NCI-H2196 (cell line): ENCODE results near the gene ITSN1.
"Not testable (repeated sequence)": the region's sequence is repeated elsewhere in the genome, so short reads cannot be mapped to it uniquely, and the experiment has no call there.

ENCODE experiments used
- DNase-seq: peaks from one replicate; lab custom pipeline; 2025; ENCODE audit not compliant: unreplicated experiment; lab: John Stamatoyannopoulos, UW

Gene ITSN1

GRCh38 chr21:33642027-33642895, at the start of gene ITSN1:
Gene ITSN1 (plus strand): TSS chr21:33642501. CDS start chr21:33718829, 76,328 bp downstream.
- DNase-seq, result peak; percentile 98

- DNase-seq, result no peak
These were observed 44.2 kb upstream of the ITSN1 start for GRCh38 chr21:33598051-33598450.

GRCh38 chr21:33608559-33608958, 33.7 kb upstream of the ITSN1 start:
- DNase-seq, result no peak

- DNase-seq, result no peak
These were observed 31.1 kb upstream of the ITSN1 start for GRCh38 chr21:33611006-33611744.

GRCh38 chr21:33617565-33617964, 24.7 kb upstream of the ITSN1 start:
- not testable (repeated sequence) for DNase-seq

GRCh38 chr21:33618407-33618806, 23.9 kb upstream of the ITSN1 start:
- DNase-seq, result no peak

- DNase-seq, result no peak
These were observed 22.6 kb upstream of the ITSN1 start for GRCh38 chr21:33619726-33620125.

GRCh38 chr21:33622253-33622652, 20.0 kb upstream of the ITSN1 start:
- no peak for DNase-seq

GRCh38 chr21:33626151-33626550, 16.1 kb upstream of the ITSN1 start:
- DNase-seq, result not testable (repeated sequence)

- no peak for DNase-seq
These were observed 8.0 kb upstream of the ITSN1 start for GRCh38 chr21:33634254-33634653.

- no peak for DNase-seq
These were observed 1.5 kb upstream of the ITSN1 start for GRCh38 chr21:33640697-33641351.

- peak; percentile 99 for DNase-seq
These were observed 812 bp upstream of the ITSN1 start, which contains the start of gene CRYZL1 for GRCh38 chr21:33641352-33642026. Gene CRYZL1 (minus strand): TSS chr21:33641741. CDS start chr21:33631551, 10,190 bp downstream.

- no peak for DNase-seq
These were observed 776 bp downstream of the ITSN1 start for GRCh38 chr21:33642896-33643657.

- DNase-seq, result no peak
These were observed 1.5 kb downstream of the ITSN1 start for GRCh38 chr21:33643658-33644311.

GRCh38 chr21:33644383-33645074, 2.2 kb downstream of the ITSN1 start:
- DNase-seq, result no peak

GRCh38 chr21:33645730-33646129, 3.4 kb downstream of the ITSN1 start:
- no peak for DNase-seq

- DNase-seq, result no peak
These were observed 5.3 kb downstream of the ITSN1 start for GRCh38 chr21:33647587-33647986.

- no peak for DNase-seq
These were observed 6.3 kb downstream of the ITSN1 start for GRCh38 chr21:33648555-33648954.

GRCh38 chr21:33650230-33650629, 7.9 kb downstream of the ITSN1 start:
- DNase-seq, result no peak
